Measurements from ENCODE around the gene HAT1. TPM values are rescaled to one million over a fixed set of nuclear protein-coding genes. Genes with fewer than 3 reads are reported as not detected.
A peak's percentile ranks its signal among the peaks of the same experiment; 100 is the strongest.

Gene HAT1
- total RNA-seq, result 10 to 100 TPM; 29.8 to 30.7 TPM
- 10 to 100 TPM; 65.7 to 68.8 (median 66.2) TPM for polyA plus RNA-seq
- 31.7 to 77.8 (median 44.8) reads per million in 6 experiments for total RNA-seq

- peak within 1 kb of the TSS; percentile 92 to 100 (median 98) for H3K4me3 Mint-ChIP-seq
- peaks cover 0 to 25% (median 0%) of the 10 kb centered on the region in 3 donors for H3K36me3 Mint-ChIP-seq
- H3K4me1 Mint-ChIP-seq, result peaks cover 19 to 40% (median 37%) of the 10 kb centered on the region in 4 donors
- POLR2A ChIA-PET, result interaction anchor here (0.5 to 2.7 kb wide), 5 partner anchors 28 to 664 kb away, joined by 3 to 9 read pairs (median 3); partner anchors contain the start of gene SLC25A12
- H3K27ac Mint-ChIP-seq, result peak within 1 kb of the TSS; percentile 97 to 100 (median 98)
- H3K27me3 Mint-ChIP-seq, result no peaks in the 10 kb centered on the region
- DNase-seq, result peak; percentile 88 to 98 (median 97)
- peak; percentile 95 to 96 for ATAC-seq
- no peaks in the 10 kb centered on the region for H3K9me3 Mint-ChIP-seq
Observed at GRCh38 chr2:171922230-171923022, at the start of gene HAT1. TSS of gene HAT1 (plus strand) at chr2:171922461. CDS start at chr2:171922501, 40 bp downstream.

DNA sequence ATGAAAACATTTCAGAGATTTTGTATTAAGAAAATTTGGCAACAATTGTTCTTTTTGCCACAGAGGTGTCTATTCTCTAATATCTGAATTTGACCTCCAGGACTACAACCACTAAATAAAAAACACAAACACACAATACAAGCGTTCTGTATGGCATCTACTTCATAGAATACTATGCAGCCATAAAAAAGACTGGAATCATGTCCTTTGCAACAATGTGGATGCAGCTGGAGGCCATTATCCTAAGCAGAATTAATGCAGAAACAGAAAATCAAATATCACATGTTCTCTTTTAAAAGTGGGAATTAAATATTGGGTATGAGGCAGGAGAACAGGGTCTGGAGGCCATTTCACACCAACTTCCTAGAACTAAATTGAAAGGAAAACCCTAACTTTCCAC is 47.7 kb upstream of the HAT1 start:
- ATAC-seq (no peak), DNase-seq (no peak)
- Mint-ChIP-seq H3K27ac (no peak overlapping the region), H3K4me1 (peaks cover 10 to 36% (median 19%) of the 10 kb centered on the region in 4 donors), H3K36me3 (peaks cover 21 to 30% (median 25%) of the 10 kb centered on the region in 3 donors), H3K4me3 (no peak overlapping the region), H3K27me3 (no peaks in the 10 kb centered on the region), H3K9me3 (peaks cover 0 to 4% (median 0%) of the 10 kb centered on the region in 9 donors)
- POLR2A ChIA-PET, result no interaction called here

DNA sequence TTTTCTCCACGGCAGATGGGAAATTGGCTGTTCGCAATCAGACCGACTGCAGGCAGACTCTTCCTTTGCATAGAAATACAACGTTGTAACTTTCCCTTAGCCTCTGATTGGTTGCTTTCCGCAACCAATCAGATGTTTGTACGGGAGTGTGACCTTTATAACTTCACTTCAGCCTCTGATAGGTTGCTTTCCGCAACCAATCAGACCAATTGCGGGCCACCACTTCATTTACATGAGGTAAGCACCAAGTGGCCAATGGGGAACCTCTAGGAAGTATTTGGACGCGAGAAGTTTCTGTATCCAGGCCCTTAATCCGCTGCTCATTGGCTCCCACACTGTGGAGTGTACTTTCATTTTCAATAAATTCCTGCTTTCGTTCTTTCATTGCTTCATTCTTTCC is 47.3 kb upstream of the HAT1 start:
- DNase-seq, result no peak
- peak overlapping the region in 1 of 10 donors; percentile 56 for H3K27ac Mint-ChIP-seq
- H3K4me1 Mint-ChIP-seq, result peaks cover 14 to 41% (median 20%) of the 10 kb centered on the region in 4 donors
- ATAC-seq, result no peak
- H3K27me3 Mint-ChIP-seq, result no peaks in the 10 kb centered on the region
- no peak overlapping the region for H3K4me3 Mint-ChIP-seq
- H3K9me3 Mint-ChIP-seq, result peaks cover 0 to 4% (median 0%) of the 10 kb centered on the region in 9 donors
- peaks cover 21 to 30% (median 25%) of the 10 kb centered on the region in 3 donors for H3K36me3 Mint-ChIP-seq
- POLR2A ChIA-PET, result no interaction called here

GRCh38 chr2:171878481-171878993 is 43.7 kb upstream of the HAT1 start:
- peaks cover 11 to 50% (median 22%) of the 10 kb centered on the region in 4 donors for H3K4me1 Mint-ChIP-seq
- POLR2A ChIA-PET, result no interaction called here
- DNase-seq (no peak), ATAC-seq (no peak)
- peak overlapping the region in 7 of 10 donors; percentile 7 to 63 (median 38) for H3K27ac Mint-ChIP-seq
- peaks cover 11 to 19% (median 14%) of the 10 kb centered on the region in 3 donors for H3K36me3 Mint-ChIP-seq
- H3K9me3 Mint-ChIP-seq, result peaks cover 0 to 4% (median 0%) of the 10 kb centered on the region in 9 donors
- H3K4me3 Mint-ChIP-seq, result no peak overlapping the region
- no peaks in the 10 kb centered on the region for H3K27me3 Mint-ChIP-seq

- no peak overlapping the region for H3K4me3 Mint-ChIP-seq
- peaks cover 0 to 4% (median 0%) of the 10 kb centered on the region in 9 donors for H3K9me3 Mint-ChIP-seq
- H3K27ac Mint-ChIP-seq, result no peak overlapping the region
- peaks cover 6 to 18% (median 7%) of the 10 kb centered on the region in 3 donors for H3K36me3 Mint-ChIP-seq
- H3K27me3 Mint-ChIP-seq, result no peaks in the 10 kb centered on the region
- H3K4me1 Mint-ChIP-seq, result peaks cover 13 to 52% (median 24%) of the 10 kb centered on the region in 4 donors
- ATAC-seq (no peak), DNase-seq (no peak)
- POLR2A ChIA-PET, result no interaction called here
Observed at GRCh38 chr2:171879865-171880264, 42.4 kb upstream of the HAT1 start.

DNA sequence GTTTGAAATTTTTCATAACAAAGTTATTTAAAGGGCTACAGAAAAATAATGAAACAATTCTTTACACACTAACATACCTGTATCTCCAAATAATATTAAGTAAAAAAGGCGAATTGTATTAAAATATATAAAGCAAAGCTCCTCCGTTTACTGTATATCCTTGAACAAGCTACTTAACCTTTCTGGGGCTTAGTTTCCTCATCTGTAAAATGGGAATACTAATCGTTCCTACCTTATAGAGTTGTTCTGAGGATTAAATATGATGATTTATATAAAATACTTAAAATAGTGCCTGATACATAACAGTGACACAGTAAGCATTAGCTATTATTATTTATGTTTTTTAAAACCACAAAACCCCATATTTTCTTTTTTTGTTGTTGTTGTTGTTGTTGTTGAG is 41.5 kb upstream of the HAT1 start:
- Mint-ChIP-seq H3K9me3 (no peaks in the 10 kb centered on the region), H3K4me3 (no peak overlapping the region)

DNA sequence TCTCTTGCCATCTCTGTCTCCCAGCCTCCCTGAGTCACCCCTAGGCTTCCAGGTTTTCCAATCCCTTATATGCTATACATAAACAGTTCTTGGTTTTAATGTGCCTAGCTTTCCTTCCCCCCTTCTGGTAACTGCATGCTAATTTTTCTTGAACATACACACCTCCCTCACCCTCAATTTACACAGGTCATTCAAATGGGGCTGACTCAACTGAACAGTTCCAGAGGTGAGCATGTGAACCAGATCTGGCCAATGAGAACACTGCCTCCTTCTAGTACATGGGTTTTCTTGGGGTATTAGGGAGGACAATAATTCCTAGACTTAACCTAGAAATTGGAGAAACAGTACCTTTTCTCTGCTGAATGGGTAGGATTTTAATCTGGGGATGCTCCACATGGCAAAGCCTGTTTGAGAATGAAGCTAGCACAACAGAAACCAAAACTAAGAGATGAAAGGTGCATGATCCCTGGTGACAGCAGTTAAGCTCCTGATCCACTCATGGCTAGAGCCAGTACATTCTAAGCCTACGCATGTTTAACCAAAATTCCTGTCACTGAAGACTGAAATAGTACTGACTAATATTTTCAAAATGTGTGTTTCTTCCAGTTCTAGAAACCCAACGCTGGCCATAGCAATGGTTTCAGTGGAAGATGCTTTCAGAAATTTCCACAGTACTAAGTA is 40.0 kb upstream of the HAT1 start:
- Mint-ChIP-seq H3K9me3 (no peaks in the 10 kb centered on the region), H3K27ac (peak overlapping the region in 3 of 10 donors; percentile 9 to 55 (median 17)), H3K4me3 (no peak overlapping the region), H3K36me3 (peaks cover 0 to 11% (median 0%) of the 10 kb centered on the region in 3 donors), H3K4me1 (peaks cover 12 to 43% (median 22%) of the 10 kb centered on the region in 4 donors), H3K27me3 (no peaks in the 10 kb centered on the region)
- POLR2A ChIA-PET, result interaction anchor here (0.6 kb wide), 1 partner anchor 27 kb away, joined by 5 read pairs; no protein-coding TSS in a partner anchor
- no peak for ATAC-seq
- DNase-seq, result no peak

More for the DNA sequence above, 41.5 kb upstream of the HAT1 start:
- ATAC-seq (no peak), DNase-seq (no peak)
- no peaks in the 10 kb centered on the region for H3K27me3 Mint-ChIP-seq
- H3K36me3 Mint-ChIP-seq, result peaks cover 0 to 11% (median 0%) of the 10 kb centered on the region in 3 donors
- H3K27ac Mint-ChIP-seq, result no peak overlapping the region
- peaks cover 13 to 51% (median 24%) of the 10 kb centered on the region in 4 donors for H3K4me1 Mint-ChIP-seq
- POLR2A ChIA-PET, result interaction anchor here (0.6 kb wide), 1 partner anchor 576 kb away, joined by 3 read pairs; no protein-coding TSS in a partner anchor

GRCh38 chr2:171883275-171883893 is 38.9 kb upstream of the HAT1 start:
- ATAC-seq, result no peak
- Mint-ChIP-seq H3K4me1 (peaks cover 8 to 41% (median 27%) of the 10 kb centered on the region in 4 donors), H3K27me3 (no peaks in the 10 kb centered on the region), H3K9me3 (no peaks in the 10 kb centered on the region), H3K36me3 (peaks cover 0 to 19% (median 0%) of the 10 kb centered on the region in 3 donors), H3K27ac (no peak overlapping the region), H3K4me3 (peak overlapping the region in 1 of 10 donors; percentile 51)
- no peak for DNase-seq
- POLR2A ChIA-PET, result no interaction called here

- Mint-ChIP-seq H3K36me3 (peaks cover 0 to 34% (median 7%) of the 10 kb centered on the region in 3 donors), H3K27me3 (no peaks in the 10 kb centered on the region), H3K9me3 (no peaks in the 10 kb centered on the region), H3K27ac (no peak overlapping the region), H3K4me3 (no peak overlapping the region), H3K4me1 (peaks cover 16 to 57% (median 47%) of the 10 kb centered on the region in 4 donors)
- POLR2A ChIA-PET, result no interaction called here
- DNase-seq (no peak), ATAC-seq (no peak)
Observed at GRCh38 chr2:171889333-171889732, 32.9 kb upstream of the HAT1 start.

- H3K9me3 Mint-ChIP-seq, result no peaks in the 10 kb centered on the region
- no peaks in the 10 kb centered on the region for H3K27me3 Mint-ChIP-seq
- H3K4me3 Mint-ChIP-seq, result no peak overlapping the region
- DNase-seq (no peak), ATAC-seq (no peak)
- POLR2A ChIA-PET, result no interaction called here
- H3K36me3 Mint-ChIP-seq, result peaks cover 0 to 31% (median 7%) of the 10 kb centered on the region in 3 donors
- peaks cover 18 to 61% (median 52%) of the 10 kb centered on the region in 4 donors for H3K4me1 Mint-ChIP-seq
- H3K27ac Mint-ChIP-seq, result no peak overlapping the region
Observed at GRCh38 chr2:171889808-171890207, 32.5 kb upstream of the HAT1 start.

DNA sequence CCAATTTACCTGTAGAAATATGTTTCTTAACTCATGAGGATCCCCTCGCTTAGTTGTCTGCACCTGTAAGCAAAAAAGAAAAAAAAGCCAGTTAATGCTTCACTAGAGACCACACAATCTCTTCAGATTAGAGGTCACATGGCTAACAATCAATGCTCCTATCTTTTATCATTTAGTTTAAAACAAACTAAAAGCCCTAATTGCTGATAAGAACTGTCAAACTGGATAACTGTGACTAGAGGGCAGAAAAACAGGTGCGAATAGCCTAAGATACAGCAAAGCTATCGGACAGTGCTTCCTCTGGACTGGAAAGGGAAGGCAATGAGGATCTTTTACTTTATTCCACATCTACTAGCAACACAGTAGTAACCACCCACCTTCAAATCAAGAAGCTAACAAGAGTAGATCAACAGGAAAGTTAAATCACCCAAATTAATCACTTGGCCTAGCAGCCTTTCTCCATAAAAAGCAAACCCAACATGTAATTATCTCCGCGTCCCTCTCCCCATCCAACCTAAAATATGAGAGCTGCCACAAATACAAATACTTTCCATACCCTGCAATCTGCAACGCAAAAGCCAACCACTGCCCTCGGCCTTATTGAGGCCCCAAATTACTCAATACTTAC is 29.0 kb upstream of the HAT1 start:
- H3K27me3 Mint-ChIP-seq, result peaks cover 0 to 1% (median 0%) of the 10 kb centered on the region in 5 donors
- peak overlapping the region; percentile 88 to 100 (median 97) for H3K4me3 Mint-ChIP-seq
- H3K36me3 Mint-ChIP-seq, result peaks cover 0 to 23% (median 7%) of the 10 kb centered on the region in 3 donors
- H3K4me1 Mint-ChIP-seq, result peaks cover 20 to 61% (median 51%) of the 10 kb centered on the region in 4 donors
- DNase-seq, result peak in 1 of 10 donors; percentile 5
- POLR2A ChIA-PET, result interaction anchor here (1.1 to 1.2 kb wide), 2 partner anchors 8 to 29 kb away, joined by 3 to 9 read pairs; partner anchors contain the start of gene HAT1
- no peak for ATAC-seq
- peak overlapping the region; percentile 81 to 97 (median 93) for H3K27ac Mint-ChIP-seq
- peaks cover 0 to 3% (median 0%) of the 10 kb centered on the region in 9 donors for H3K9me3 Mint-ChIP-seq
